GM12878 (cell line): ENCODE results near the gene NUDT22. TPM values are rescaled to one million over a fixed set of nuclear protein-coding genes. Genes with fewer than 3 reads are reported as not detected.

Experiments used
- CREM ChIP-seq: IDR thresholded peaks from 2 replicates; pipeline ENCODE4 v1.6.1; 2014; ENCODE audit warnings: antibody characterized with exemption, low read depth
- KDM1A ChIP-seq: fragments of 200-600 bp; sonication (generic); IDR thresholded peaks from 2 replicates; pipeline ENCODE4 v1.6.1; 2016; ENCODE audit warnings: borderline replicate concordance
- MYB ChIP-seq: fragments of 150-350 bp; IDR thresholded peaks from 2 replicates; pipeline ENCODE4 v1.6.1; 2014; ENCODE audit warnings: mild to moderate bottlenecking, low read depth, low read length, borderline replicate concordance
- MYC ChIP-seq: IDR thresholded peaks from 2 replicates; pipeline ENCODE4 v1.6.1; 2011; ENCODE audit warnings: mild to moderate bottlenecking, low read length, moderate library complexity, inconsistent platforms; ENCODE audit not compliant: insufficient read depth, insufficient replicate concordance, insufficient read length, severe bottlenecking
- POU2F2 ChIP-seq: IDR thresholded peaks from 3 replicates; pipeline ENCODE4 v1.6.1; 2011; ENCODE audit warnings: low read depth, mild to moderate bottlenecking, low read length, borderline replicate concordance
- RAD51 ChIP-seq: fragments of 450-650 bp; IDR thresholded peaks from 2 replicates; pipeline ENCODE4 v1.6.1; 2016; ENCODE audit warnings: moderate library complexity, mild to moderate bottlenecking, inconsistent platforms
- SREBF1 ChIP-seq: IDR thresholded peaks from 2 replicates; pipeline ENCODE4 v1.6.1; 2012; ENCODE audit warnings: mild to moderate bottlenecking, low read length
- TCF12 ChIP-seq: IDR thresholded peaks from 2 replicates; pipeline ENCODE4 v1.6.1; 2011; ENCODE audit warnings: low read depth, mild to moderate bottlenecking, low read length
- ZNF207 ChIP-seq: fragments of 450-650 bp; IDR thresholded peaks from 2 replicates; pipeline ENCODE4 v1.6.1; 2014; ENCODE audit warnings: antibody characterized with exemption, mild to moderate bottlenecking, borderline replicate concordance
- ZNF384 ChIP-seq: IDR thresholded peaks from 2 replicates; pipeline ENCODE4 v1.6.1; 2012; ENCODE audit warnings: low read depth, mild to moderate bottlenecking, low read length, improper control_type of control experiment, borderline replicate concordance
- ZSCAN29 ChIP-seq: fragments of 450-650 bp; IDR thresholded peaks from 2 replicates; pipeline ENCODE4 v1.6.1; 2017; ENCODE audit warnings: mild to moderate bottlenecking, moderate library complexity
- polyA plus RNA-seq, 11 experiments: library from polyadenylated mRNA; depleted of rRNA in 4 of 11; unstranded in 6 of 11; stranded (reverse) in 5 of 11; fragments of >200 nt; fragmentation: Nextera tagmentation in 4 of 11; fragmentation: Illumina TruSeq in 1 of 11; extraction: Ambion mirVana in 4 of 11; extraction: Trizol in 1 of 11; gene quantifications; 1 replicate in 1 of 11; 2 replicates in 10 of 11; pipeline versions ENCODE4 v1.2.1 to v1.2.3, GENCODE V29; 2011 to 2016; ENCODE audit warnings: inconsistent platforms in 2 of 11, missing spikeins in 2 of 11, low read depth in 1 of 11
- total RNA-seq, 4 experiments: library from RNA; depleted of rRNA in 3 of 4; stranded (reverse); fragments of >200 nt in 3 of 4; fragmentation: Illumina TruSeq in 1 of 4; extraction: Trizol in 1 of 4; gene quantifications; 2 replicates each; pipeline versions ENCODE4 v1.2.1 to v1.2.3, GENCODE V29; 2013 to 2021
- TF ChIP-seq, protein P1 (sequence below): IDR thresholded peaks from 2 replicates; pipeline ENCODE4 v1.6.1; 2012; ENCODE audit warnings: mild to moderate bottlenecking, low read depth, low read length
- TF ChIP-seq, protein P2 (sequence below): fragments of 450-650 bp; IDR thresholded peaks from 2 replicates; pipeline ENCODE4 v1.6.1; 2018; ENCODE audit warnings: borderline replicate concordance, mild to moderate bottlenecking; ENCODE audit not compliant: partially characterized antibody
- TF ChIP-seq, protein P3 (sequence below): fragments of 150-350 bp; IDR thresholded peaks from 2 replicates; pipeline ENCODE4 v1.6.1; 2014; ENCODE audit warnings: mild to moderate bottlenecking, low read depth, low read length
- TF ChIP-seq, protein P4 (sequence below): fragments of 450-650 bp; IDR thresholded peaks from 2 replicates; pipeline ENCODE4 v1.6.1; 2016; ENCODE audit warnings: mild to moderate bottlenecking, moderate library complexity, borderline replicate concordance
- TF ChIP-seq, protein P5 (sequence below): IDR thresholded peaks from 2 replicates; pipeline ENCODE4 v1.6.1; 2011; ENCODE audit warnings: mild to moderate bottlenecking, low read depth, low read length, moderate library complexity; ENCODE audit not compliant: insufficient replicate concordance

NUDT22 gene
- total and polyA plus RNA-seq, 10 of the 15 experiments (the other 5 are each of a cell fraction or from before 2014, with no cell fraction given) = 6.7 to 115 (median 64.7) TPM

DNA sequence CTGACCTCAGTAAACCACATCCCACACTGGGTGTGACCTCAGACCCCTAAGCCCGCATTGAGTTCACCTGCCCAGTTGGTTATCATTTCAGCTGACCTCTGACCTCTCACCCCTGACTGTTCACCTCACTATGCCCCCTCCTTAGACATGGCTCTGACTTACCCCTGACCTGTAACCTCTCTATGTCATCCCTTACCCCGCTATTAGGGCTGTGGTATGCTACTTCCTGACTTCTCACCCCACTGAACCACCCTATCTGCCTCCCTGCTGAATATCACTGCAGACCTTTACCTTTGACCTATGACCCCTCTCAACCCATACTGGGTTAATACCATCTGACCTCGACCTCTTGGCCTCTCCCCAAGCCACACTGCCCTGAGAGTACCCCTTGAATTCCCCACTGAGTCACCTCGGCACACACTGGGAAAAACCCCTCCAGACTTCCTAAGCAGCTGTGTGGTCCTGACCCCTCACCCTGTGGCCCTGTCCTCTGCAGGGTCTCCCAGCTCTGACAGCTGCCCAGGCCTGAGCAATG, 33.5 kb downstream of the NUDT22 start (continued):
- TF ChIP-seq KDM1A = no peak
- TF ChIP-seq ZNF207 = no peak
- TF ChIP-seq SREBF1 = no peak
- TF ChIP-seq, protein P1, sequence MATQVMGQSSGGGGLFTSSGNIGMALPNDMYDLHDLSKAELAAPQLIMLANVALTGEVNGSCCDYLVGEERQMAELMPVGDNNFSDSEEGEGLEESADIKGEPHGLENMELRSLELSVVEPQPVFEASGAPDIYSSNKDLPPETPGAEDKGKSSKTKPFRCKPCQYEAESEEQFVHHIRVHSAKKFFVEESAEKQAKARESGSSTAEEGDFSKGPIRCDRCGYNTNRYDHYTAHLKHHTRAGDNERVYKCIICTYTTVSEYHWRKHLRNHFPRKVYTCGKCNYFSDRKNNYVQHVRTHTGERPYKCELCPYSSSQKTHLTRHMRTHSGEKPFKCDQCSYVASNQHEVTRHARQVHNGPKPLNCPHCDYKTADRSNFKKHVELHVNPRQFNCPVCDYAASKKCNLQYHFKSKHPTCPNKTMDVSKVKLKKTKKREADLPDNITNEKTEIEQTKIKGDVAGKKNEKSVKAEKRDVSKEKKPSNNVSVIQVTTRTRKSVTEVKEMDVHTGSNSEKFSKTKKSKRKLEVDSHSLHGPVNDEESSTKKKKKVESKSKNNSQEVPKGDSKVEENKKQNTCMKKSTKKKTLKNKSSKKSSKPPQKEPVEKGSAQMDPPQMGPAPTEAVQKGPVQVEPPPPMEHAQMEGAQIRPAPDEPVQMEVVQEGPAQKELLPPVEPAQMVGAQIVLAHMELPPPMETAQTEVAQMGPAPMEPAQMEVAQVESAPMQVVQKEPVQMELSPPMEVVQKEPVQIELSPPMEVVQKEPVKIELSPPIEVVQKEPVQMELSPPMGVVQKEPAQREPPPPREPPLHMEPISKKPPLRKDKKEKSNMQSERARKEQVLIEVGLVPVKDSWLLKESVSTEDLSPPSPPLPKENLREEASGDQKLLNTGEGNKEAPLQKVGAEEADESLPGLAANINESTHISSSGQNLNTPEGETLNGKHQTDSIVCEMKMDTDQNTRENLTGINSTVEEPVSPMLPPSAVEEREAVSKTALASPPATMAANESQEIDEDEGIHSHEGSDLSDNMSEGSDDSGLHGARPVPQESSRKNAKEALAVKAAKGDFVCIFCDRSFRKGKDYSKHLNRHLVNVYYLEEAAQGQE = no peak
- TF ChIP-seq, protein P2, sequence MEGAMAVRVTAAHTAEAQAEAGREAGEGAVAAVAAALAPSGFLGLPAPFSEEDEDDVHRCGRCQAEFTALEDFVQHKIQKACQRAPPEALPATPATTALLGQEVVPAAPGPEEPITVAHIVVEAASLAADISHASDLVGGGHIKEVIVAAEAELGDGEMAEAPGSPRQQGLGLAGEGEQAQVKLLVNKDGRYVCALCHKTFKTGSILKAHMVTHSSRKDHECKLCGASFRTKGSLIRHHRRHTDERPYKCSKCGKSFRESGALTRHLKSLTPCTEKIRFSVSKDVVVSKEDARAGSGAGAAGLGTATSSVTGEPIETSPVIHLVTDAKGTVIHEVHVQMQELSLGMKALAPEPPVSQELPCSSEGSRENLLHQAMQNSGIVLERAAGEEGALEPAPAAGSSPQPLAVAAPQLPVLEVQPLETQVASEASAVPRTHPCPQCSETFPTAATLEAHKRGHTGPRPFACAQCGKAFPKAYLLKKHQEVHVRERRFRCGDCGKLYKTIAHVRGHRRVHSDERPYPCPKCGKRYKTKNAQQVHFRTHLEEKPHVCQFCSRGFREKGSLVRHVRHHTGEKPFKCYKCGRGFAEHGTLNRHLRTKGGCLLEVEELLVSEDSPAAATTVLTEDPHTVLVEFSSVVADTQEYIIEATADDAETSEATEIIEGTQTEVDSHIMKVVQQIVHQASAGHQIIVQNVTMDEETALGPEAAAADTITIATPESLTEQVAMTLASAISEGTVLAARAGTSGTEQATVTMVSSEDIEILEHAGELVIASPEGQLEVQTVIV = no peak
- TF ChIP-seq, protein P3, sequence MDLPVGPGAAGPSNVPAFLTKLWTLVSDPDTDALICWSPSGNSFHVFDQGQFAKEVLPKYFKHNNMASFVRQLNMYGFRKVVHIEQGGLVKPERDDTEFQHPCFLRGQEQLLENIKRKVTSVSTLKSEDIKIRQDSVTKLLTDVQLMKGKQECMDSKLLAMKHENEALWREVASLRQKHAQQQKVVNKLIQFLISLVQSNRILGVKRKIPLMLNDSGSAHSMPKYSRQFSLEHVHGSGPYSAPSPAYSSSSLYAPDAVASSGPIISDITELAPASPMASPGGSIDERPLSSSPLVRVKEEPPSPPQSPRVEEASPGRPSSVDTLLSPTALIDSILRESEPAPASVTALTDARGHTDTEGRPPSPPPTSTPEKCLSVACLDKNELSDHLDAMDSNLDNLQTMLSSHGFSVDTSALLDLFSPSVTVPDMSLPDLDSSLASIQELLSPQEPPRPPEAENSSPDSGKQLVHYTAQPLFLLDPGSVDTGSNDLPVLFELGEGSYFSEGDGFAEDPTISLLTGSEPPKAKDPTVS = no peak
- no peak for TF ChIP-seq POU2F2
- TF ChIP-seq, protein P4, sequence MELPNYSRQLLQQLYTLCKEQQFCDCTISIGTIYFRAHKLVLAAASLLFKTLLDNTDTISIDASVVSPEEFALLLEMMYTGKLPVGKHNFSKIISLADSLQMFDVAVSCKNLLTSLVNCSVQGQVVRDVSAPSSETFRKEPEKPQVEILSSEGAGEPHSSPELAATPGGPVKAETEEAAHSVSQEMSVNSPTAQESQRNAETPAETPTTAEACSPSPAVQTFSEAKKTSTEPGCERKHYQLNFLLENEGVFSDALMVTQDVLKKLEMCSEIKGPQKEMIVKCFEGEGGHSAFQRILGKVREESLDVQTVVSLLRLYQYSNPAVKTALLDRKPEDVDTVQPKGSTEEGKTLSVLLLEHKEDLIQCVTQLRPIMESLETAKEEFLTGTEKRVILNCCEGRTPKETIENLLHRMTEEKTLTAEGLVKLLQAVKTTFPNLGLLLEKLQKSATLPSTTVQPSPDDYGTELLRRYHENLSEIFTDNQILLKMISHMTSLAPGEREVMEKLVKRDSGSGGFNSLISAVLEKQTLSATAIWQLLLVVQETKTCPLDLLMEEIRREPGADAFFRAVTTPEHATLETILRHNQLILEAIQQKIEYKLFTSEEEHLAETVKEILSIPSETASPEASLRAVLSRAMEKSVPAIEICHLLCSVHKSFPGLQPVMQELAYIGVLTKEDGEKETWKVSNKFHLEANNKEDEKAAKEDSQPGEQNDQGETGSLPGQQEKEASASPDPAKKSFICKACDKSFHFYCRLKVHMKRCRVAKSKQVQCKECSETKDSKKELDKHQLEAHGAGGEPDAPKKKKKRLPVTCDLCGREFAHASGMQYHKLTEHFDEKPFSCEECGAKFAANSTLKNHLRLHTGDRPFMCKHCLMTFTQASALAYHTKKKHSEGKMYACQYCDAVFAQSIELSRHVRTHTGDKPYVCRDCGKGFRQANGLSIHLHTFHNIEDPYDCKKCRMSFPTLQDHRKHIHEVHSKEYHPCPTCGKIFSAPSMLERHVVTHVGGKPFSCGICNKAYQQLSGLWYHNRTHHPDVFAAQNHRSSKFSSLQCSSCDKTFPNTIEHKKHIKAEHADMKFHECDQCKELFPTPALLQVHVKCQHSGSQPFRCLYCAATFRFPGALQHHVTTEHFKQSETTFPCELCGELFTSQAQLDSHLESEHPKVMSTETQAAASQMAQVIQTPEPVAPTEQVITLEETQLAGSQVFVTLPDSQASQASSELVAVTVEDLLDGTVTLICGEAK = no peak
- TF ChIP-seq, protein P5, sequence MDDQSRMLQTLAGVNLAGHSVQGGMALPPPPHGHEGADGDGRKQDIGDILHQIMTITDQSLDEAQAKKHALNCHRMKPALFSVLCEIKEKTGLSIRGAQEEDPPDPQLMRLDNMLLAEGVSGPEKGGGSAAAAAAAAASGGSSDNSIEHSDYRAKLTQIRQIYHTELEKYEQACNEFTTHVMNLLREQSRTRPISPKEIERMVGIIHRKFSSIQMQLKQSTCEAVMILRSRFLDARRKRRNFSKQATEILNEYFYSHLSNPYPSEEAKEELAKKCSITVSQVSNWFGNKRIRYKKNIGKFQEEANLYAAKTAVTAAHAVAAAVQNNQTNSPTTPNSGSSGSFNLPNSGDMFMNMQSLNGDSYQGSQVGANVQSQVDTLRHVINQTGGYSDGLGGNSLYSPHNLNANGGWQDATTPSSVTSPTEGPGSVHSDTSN = no peak
- TF ChIP-seq ZNF384 = no peak
- no peak for TF ChIP-seq RAD51
- no peak for TF ChIP-seq ZSCAN29
- no peak for TF ChIP-seq MYB
- TF ChIP-seq CREM = 0 out of 2 replicates have a peak, but pooled peaks have one; percentile 7
- 0 out of 2 replicates have a peak, but pooled peaks have one; percentile 22 for TF ChIP-seq TCF12
- no peak for TF ChIP-seq MYC
